H9 (cell line): ENCODE measurements around the gene ASCC1. TPM values are rescaled to one million over a fixed set of nuclear protein-coding genes. Genes with fewer than 3 reads are reported as not detected.

Experiments used
- DNase-seq: peaks from one replicate; pipeline ENCODE4 v3.0.0-alpha.2; 2017
- H2AFZ ChIP-seq: one replicate; pipeline ENCODE4 v1.6.1; 2013; ENCODE audit warnings: mild to moderate bottlenecking, low read length, control low read depth, moderate library complexity
- H2AK5ac ChIP-seq: 2 replicates; pipeline ENCODE4 v1.6.1; 2013; ENCODE audit warnings: low read length, control low read depth, mixed read lengths; ENCODE audit not compliant: insufficient read length
- H2BK120ac ChIP-seq: one replicate; pipeline ENCODE4 v1.6.1; 2013; ENCODE audit warnings: low read depth, mild to moderate bottlenecking, low read length, control low read depth, inconsistent platforms; ENCODE audit not compliant: poor library complexity, severe bottlenecking
- H2BK12ac ChIP-seq: 2 replicates; pipeline ENCODE4 v1.6.1; 2013; ENCODE audit warnings: low read length, control low read depth, mixed read lengths, low read depth; ENCODE audit not compliant: insufficient read length
- H2BK15ac ChIP-seq: 2 replicates; pipeline ENCODE4 v1.6.1; 2013; ENCODE audit warnings: low read depth, low read length, control low read depth
- H2BK20ac ChIP-seq: one replicate; pipeline ENCODE4 v1.6.1; 2013; ENCODE audit warnings: low read depth, mild to moderate bottlenecking, low read length, control low read depth, inconsistent platforms; ENCODE audit not compliant: poor library complexity, severe bottlenecking
- H2BK5ac ChIP-seq: 2 replicates; pipeline ENCODE4 v1.6.1; 2013; ENCODE audit warnings: low read length, control low read depth, mixed read lengths; ENCODE audit not compliant: insufficient read length
- H3K14ac ChIP-seq: 2 replicates; pipeline ENCODE4 v1.6.1; 2013; ENCODE audit warnings: low read length, control low read depth; ENCODE audit not compliant: insufficient read depth
- H3K18ac ChIP-seq: 2 replicates; pipeline ENCODE4 v1.6.1; 2013; ENCODE audit warnings: low read depth, mild to moderate bottlenecking, mixed read lengths, low read length, control low read depth; ENCODE audit not compliant: insufficient read length
- H3K23ac ChIP-seq: 2 replicates; pipeline ENCODE4 v1.6.1; 2013; ENCODE audit warnings: low read length, control low read depth, mixed read lengths, low read depth; ENCODE audit not compliant: insufficient read length
- H3K23me2 ChIP-seq: 2 replicates; pipeline ENCODE4 v1.6.1; 2013; ENCODE audit warnings: low read depth, mild to moderate bottlenecking, mixed read lengths, low read length, control low read depth; ENCODE audit not compliant: insufficient read length, poor library complexity, severe bottlenecking
- H3K27ac ChIP-seq: 2 replicates; pipeline ENCODE4 v1.5.1; 2013; ENCODE audit warnings: low read length, control low read depth, mixed read lengths, low read depth; ENCODE audit not compliant: insufficient read length
- H3K27me3 ChIP-seq: 2 replicates; pipeline ENCODE4 v1.6.1; 2013; ENCODE audit warnings: low read length, control low read depth, inconsistent platforms; ENCODE audit not compliant: insufficient read depth
- H3K4ac ChIP-seq: 2 replicates; pipeline ENCODE4 v1.6.1; 2013; ENCODE audit warnings: low read depth, mild to moderate bottlenecking, control low read depth, inconsistent platforms, low read length, moderate library complexity
- H3K4me1 ChIP-seq: 2 replicates; pipeline ENCODE4 v1.6.1; 2013; ENCODE audit warnings: low read length, control low read depth, inconsistent platforms; ENCODE audit not compliant: insufficient read depth
- H3K4me2 ChIP-seq: 2 replicates; pipeline ENCODE4 v1.6.1; 2013; ENCODE audit warnings: low read length, control low read depth, mixed read lengths; ENCODE audit not compliant: insufficient read length, insufficient read depth
- H3K56ac ChIP-seq: 2 replicates; pipeline ENCODE4 v1.6.1; 2013; ENCODE audit warnings: low read depth, mild to moderate bottlenecking, mixed read lengths, low read length, control low read depth; ENCODE audit not compliant: insufficient read length
- H3K79me1 ChIP-seq: 2 replicates; pipeline ENCODE4 v1.6.1; 2013; ENCODE audit warnings: low read depth, mild to moderate bottlenecking, moderate library complexity, low read length, control low read depth, inconsistent platforms; ENCODE audit not compliant: insufficient read depth, poor library complexity, severe bottlenecking
- H3K79me2 ChIP-seq: 2 replicates; pipeline ENCODE4 v1.6.1; 2013; ENCODE audit warnings: low read length, control low read depth, inconsistent platforms; ENCODE audit not compliant: insufficient read depth
- H3K9ac ChIP-seq: 2 replicates; pipeline ENCODE4 v1.6.1; 2013; ENCODE audit warnings: low read length, control low read depth, mixed read lengths; ENCODE audit not compliant: insufficient read length; ENCODE audit errors: extremely low read depth
- H3K9me3 ChIP-seq: one replicate; pipeline ENCODE4 v1.6.1; 2013; ENCODE audit warnings: low read depth, low read length, inconsistent platforms; ENCODE audit not compliant: control insufficient read depth
- H3T11ph ChIP-seq: one replicate; pipeline ENCODE4 v1.6.1; 2013; ENCODE audit warnings: mild to moderate bottlenecking, low read length, control low read depth, inconsistent platforms
- H4K20me1 ChIP-seq: one replicate; pipeline ENCODE4 v1.6.1; 2013; ENCODE audit not compliant: control insufficient read depth, insufficient read length, insufficient read depth
- H4K5ac ChIP-seq: 2 replicates; pipeline ENCODE4 v1.6.1; 2013; ENCODE audit warnings: low read depth, mild to moderate bottlenecking, mixed read lengths, low read length, control low read depth; ENCODE audit not compliant: insufficient read length
- H4K8ac ChIP-seq: replicated peaks from 2 replicates; pipeline ENCODE4 v1.6.1; 2013; ENCODE audit warnings: low read length, control low read depth, mixed read lengths, low read depth; ENCODE audit not compliant: insufficient read length
- H4K91ac ChIP-seq: 2 replicates; pipeline ENCODE4 v1.6.1; 2013; ENCODE audit warnings: low read depth, mild to moderate bottlenecking, moderate library complexity, mixed read lengths, low read length, control low read depth; ENCODE audit not compliant: insufficient read length
- H3K27ac Mint-ChIP-seq, 3 experiments: 2 replicates in 2 of 3; 3 replicates in 1 of 3; pipeline ENCODE4 v1.8.0; 2020 to 2021; ENCODE audit warnings: mixed read lengths in 3 of 3, mild to moderate bottlenecking in 1 of 3, moderate library complexity in 1 of 3
- H3K27me3 Mint-ChIP-seq: 2 replicates; pipeline ENCODE4 v1.8.0; 2021; ENCODE audit warnings: low read depth, mild to moderate bottlenecking, moderate library complexity, mixed read lengths
- H3K36me3 Mint-ChIP-seq, 3 experiments: 2 replicates in 2 of 3; 3 replicates in 1 of 3; pipeline ENCODE4 v1.8.0; 2020 to 2021; ENCODE audit warnings: low read depth in 3 of 3, mixed read lengths in 3 of 3; ENCODE audit not compliant: insufficient read depth in 1 of 3
- H3K4me1 Mint-ChIP-seq, 2 experiments: 2 replicates each; pipeline ENCODE4 v1.8.0; 2020; ENCODE audit warnings: mixed read lengths in 2 of 2
- H3K4me3 Mint-ChIP-seq, 2 experiments: 2 replicates in 1 of 2; 3 replicates in 1 of 2; pipeline ENCODE4 v1.8.0; 2020 to 2021; ENCODE audit warnings: mild to moderate bottlenecking in 2 of 2, mixed read lengths in 2 of 2, moderate library complexity in 1 of 2
- H3K9me3 Mint-ChIP-seq, 2 experiments: 2 replicates in 1 of 2; 3 replicates in 1 of 2; pipeline ENCODE4 v1.8.0; 2020; ENCODE audit warnings: mild to moderate bottlenecking in 2 of 2, mixed read lengths in 2 of 2, moderate library complexity in 1 of 2
- CTCF ChIP-seq: fragments of 200-600 bp; sonication (generic); conservative IDR thresholded peaks from 3 replicates; pipeline ENCODE4 v1.8.0; 2021; ENCODE audit warnings: antibody characterized with exemption, mild to moderate bottlenecking
- WGBS: extraction: QIAGEN DNeasy Blood & Tissue Kit; methylation state at CpG from one replicate; pipeline ENCODE4 v1.1.7; 2013; ENCODE audit warnings: missing lambda C conversion rate, low lambda C conversion rate, mixed read lengths; ENCODE audit not compliant: insufficient read length; ENCODE audit errors: extremely low coverage; 5-methylcytosine and 5-hydroxymethylcytosine counted together
- total RNA-seq: library from RNA; stranded (reverse); gene quantifications from 2 replicates; pipeline ENCODE4 v1.2.1, GENCODE V29; 2021

Gene ASCC1
- total RNA-seq, 1 experiment from 2014 or later = 41.2 TPM

DNA sequence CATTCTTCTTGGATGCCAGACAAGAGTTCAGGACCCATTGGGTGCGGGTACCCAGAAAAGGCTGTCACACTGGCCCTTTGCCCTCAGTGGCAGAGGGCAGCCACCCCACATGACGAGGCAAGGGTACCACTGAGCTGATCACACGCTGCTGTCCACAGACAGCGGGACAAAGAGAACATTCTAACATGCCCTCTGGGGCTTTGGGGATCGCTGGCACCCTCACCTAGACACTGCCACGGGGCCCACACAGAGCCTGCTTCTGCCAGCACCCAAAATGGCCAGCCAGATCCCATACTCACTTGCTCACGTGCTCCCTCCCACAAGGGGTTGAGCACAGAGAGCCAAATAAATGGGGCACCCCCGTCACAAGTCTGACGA, 111.0 kb downstream of the ASCC1 start:
- no peaks in the 10 kb centered on the region for H3K79me2 ChIP-seq
- no peak overlapping the region for H2BK20ac ChIP-seq
- no peaks in the 10 kb centered on the region for H3K79me1 ChIP-seq
- no peak overlapping the region for H4K8ac ChIP-seq
- no peak overlapping the region for H4K91ac ChIP-seq
- H2AFZ ChIP-seq = no peak overlapping the region
- no peak overlapping the region for H3K9ac ChIP-seq
- H3K23me2 ChIP-seq = no peaks in the 10 kb centered on the region
- H4K5ac ChIP-seq = no peak overlapping the region
- H3K27me3 ChIP-seq = no peaks in the 10 kb centered on the region
- no peak for TF ChIP-seq CTCF
- H3K4ac ChIP-seq = no peak overlapping the region
- no peak overlapping the region for H3K56ac ChIP-seq
- no CpG with 5 or more reads among the region's 9 CpGs for WGBS
- Mint-ChIP-seq H3K27ac (0 out of 7 replicates have a peak overlapping the region, but pooled peaks of 1 of the 3 experiments have one; percentile 16), H3K9me3 (no peaks in the 10 kb centered on the region), H3K27me3 (no peaks in the 10 kb centered on the region), H3K36me3 (peaks cover 0 to 12% (median 12%) of the 10 kb centered on the region in 3 experiments; a peak in 5 of 7 replicates), H3K4me3 (no peak overlapping the region), H3K4me1 (peaks cover 0 to 4% of the 10 kb centered on the region in 2 experiments; a peak in 1 of 4 replicates)
- no peak overlapping the region for H2BK5ac ChIP-seq
- no peak overlapping the region for H3T11ph ChIP-seq
- no peak overlapping the region for H2BK12ac ChIP-seq
- no peak overlapping the region for H3K23ac ChIP-seq
- H3K4me1 ChIP-seq = no peaks in the 10 kb centered on the region
- H3K9me3 ChIP-seq = no peaks in the 10 kb centered on the region
- DNase-seq = no peak
- H3K18ac ChIP-seq = no peak overlapping the region
- no peak overlapping the region for H2AK5ac ChIP-seq
- H3K14ac ChIP-seq = no peak overlapping the region
- H4K20me1 ChIP-seq = no peaks in the 10 kb centered on the region
- H3K4me2 ChIP-seq = no peak overlapping the region
- H2BK120ac ChIP-seq = no peak overlapping the region
- H3K27ac ChIP-seq = no peak overlapping the region
- no peak overlapping the region for H2BK15ac ChIP-seq
